ENCODE results near the gene NCOA7.
"Not testable (repeated sequence)": the region's sequence is repeated elsewhere in the genome, so short reads cannot be mapped to it uniquely, and the experiment has no call there.

Gene NCOA7

DNA sequence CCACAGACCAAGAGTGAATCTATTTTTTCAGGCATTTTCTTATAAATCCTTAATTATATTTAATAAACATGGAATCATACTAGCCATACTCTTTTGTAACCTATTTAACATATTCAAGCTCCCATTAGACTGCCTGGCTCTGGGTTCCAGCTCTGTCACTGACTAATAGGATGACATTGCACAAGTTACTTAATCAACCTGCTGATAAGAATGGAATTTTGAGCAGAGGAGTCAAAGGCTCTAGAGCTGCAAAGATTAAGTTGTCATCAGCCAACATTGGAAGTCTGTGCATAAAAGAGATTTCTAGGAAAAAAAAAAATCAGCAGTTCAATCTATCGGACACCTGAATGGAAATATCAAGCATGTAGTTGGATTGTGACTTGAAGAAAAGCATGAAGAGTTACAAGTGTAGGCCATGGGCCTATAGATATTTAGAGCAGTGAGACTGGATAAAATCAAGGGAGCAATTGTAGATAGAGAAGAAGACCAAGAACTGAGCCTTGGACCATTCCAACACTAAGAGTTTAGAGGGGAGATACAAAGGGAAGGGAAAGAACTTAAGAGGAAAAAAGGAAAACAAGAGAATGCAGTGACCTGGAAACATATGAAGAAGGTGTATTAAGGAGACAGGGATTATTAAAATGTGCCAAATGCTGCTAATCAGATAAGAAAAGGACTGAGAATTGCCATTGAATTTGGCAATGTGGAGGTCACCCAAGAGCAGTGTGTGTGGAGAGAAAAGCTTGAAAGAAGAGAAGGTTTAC is 154.8 kb downstream of the NCOA7 start:
- DNase-seq (ENCODE audit: low read depth in 2 of 2), result no peak

DNA sequence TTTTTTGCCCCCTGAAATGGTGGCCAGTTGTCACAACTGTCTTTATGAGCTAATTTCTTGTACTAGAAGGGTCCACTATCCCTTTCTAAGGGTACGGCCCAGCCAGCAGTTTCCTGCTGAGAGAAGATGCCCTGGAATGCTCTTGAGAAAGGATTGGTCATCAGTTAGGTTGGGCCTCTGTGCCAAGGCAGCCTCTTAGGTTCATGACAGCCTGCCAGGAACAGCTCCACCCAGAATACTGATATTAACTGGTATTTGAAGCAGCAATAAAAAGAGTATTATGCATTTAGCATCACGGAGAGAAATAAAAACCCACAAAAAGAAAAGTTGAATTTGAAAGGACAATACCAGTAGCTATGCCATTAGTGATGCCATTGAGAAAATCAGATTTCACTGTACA is 156.9 kb downstream of the NCOA7 start:
- DNase-seq (ENCODE audit: low read depth in 2 of 2), result no peak

DNA sequence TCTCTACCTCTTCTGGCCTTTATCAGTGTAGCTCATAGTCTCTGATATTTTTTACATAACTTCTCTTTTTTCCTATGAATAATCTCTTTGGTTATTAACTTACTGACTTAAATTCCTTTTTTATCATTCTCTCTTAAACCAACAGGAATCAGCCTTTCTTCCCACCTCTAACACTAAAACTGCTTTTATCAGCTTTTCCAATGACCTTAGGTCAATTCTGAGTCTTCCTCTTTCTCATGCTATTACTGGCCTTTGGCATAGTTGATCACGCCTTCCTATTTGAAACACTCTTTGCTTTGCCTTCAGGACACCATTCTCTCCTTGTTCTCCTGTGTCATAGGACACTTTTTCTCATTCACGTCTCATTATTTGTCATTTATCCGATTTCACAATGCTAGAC is 157.7 kb downstream of the NCOA7 start:
- DNase-seq (ENCODE audit: low read depth in 2 of 2), result no peak

DNA sequence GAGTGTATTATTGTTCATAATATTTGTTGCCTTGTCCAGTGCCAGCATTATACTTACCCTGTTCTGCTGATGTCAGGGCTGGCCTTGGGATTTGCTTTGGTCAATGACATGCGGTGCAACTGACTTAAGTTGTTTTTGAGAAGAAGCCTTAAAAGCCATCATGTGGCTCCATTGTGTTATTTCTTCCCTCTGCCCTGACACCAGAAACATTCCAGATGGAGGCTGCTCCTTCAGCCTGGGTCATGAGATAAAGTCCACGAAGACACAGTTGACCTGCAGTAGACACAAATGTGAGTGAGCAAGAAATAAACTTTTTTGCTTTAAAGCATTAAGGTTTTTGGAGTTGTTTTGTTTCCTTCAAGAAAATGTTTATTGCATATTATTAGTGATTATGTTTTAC is 158.3 kb downstream of the NCOA7 start:
- DNase-seq (ENCODE audit: low read depth in 2 of 2), result no peak

DNA sequence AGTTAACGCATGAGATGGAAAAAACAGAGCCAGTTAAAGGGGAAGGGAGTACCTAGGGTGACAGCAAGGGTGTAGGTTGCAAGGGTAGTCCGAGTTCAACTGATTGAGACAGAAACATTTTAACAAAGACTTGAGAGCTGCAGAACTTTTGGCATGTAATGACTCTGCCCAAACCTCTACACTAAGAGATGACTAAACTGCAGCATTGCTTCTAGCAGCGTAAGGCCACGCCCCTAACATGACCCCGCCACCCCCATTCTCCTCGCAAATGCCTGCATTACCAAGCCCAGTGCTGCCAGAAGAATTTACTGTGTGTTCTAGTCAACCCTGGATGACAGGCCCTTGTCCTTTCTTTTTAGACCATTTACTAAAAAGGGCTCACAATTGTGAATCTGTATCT is 159.5 kb downstream of the NCOA7 start:
- no peak for DNase-seq (ENCODE audit: low read depth in 2 of 2)

DNA sequence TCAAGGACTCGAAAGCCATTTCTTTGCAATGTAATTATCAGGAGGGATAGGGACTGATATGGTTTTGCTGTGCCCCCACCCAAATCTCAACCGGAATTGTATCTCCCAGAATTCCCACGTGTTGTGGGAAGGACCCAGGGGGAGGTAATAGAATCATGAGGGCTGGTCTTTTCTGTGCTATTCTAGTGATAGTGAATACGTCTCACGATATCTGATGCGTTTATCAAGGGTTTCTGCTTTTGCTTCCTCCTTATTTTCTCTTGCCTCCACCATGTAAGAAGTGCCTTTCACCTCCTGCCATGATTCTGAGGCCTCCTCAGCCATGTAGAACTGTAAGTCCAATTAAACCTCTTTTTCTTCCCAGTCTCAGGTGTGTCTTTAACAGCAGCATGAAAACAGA is 160.0 kb downstream of the NCOA7 start:
- not testable (repeated sequence) for DNase-seq (ENCODE audit: low read depth in 2 of 2)

DNA sequence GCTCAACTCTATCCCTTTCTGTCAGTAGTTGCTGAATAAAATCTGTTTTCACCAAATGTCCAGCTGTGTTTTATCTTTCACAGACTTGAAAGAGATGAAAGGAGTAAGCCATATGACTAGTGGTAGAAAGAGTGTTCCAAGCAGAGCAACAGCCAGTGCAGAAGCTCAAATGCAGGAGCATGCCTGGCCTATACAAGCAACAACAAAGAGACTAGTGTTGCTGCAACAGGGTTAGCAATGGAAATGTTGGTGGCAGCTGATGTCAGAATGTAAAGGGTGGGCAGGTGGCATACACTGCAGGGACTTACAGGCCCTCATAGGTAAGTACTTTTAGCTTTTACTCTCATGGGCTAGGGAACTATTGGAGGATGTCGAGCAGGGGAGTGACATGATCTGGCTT is 160.6 kb downstream of the NCOA7 start:
- DNase-seq (ENCODE audit: low read depth in 2 of 2), result no peak

DNA sequence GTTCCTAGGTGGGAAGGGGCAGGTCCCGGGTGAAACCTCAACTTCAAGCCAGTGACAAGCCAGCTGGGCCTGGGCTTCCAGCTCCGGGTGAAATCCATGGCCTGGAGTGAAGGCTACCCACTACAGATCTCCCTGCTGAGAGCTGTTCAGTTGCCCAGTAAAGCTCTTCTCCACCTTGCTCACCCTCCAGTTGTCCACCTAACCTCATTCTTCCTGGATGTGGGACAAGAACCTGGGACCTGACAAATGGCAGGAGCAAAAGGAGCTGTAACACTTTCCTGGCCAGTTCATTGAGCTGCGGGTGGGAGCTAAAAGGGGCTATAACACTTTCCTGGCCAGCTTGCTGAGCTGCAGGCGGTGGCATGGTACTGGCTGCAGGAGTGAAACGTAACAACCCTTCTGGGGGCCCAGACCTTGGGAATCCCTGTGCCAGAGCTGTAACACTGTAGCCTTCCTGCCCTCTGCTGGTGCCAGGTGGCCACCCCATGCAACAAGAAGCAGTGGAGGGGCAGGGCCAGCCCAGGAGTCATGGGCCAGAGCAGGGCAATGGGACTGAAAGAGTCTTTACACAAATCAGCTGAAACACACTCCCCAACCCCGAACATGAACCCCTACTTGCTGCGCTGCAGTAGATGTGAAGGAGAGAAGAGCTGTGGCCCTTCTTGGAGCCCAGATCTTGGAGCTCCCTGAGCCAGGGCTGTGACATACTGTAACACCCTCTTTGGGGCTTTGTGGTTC is 162.2 kb downstream of the NCOA7 start:
- DNase-seq (ENCODE audit: low read depth in 2 of 2), result peak in 1 of 2 experiments; percentile 4

DNA sequence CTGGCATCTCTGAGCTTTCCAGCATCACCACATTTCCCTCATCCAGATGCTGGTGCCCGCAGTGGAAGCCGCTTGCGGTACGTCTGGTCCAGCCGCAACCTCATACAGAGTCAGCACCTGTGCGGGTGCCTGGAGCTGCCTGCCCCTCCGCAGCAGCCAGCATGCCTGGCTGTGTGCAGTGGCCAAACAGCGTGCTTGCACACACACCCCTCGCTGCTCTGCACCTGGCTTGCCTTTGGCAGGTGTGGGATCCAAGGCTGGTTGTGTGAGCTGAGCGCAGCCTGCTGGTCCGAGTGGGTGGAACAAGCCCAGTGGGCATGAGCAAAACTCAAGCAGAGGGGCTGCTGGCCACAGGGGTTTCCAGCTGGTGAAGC is 162.7 kb downstream of the NCOA7 start:
- no peak for DNase-seq (ENCODE audit: low read depth in 2 of 2)

DNA sequence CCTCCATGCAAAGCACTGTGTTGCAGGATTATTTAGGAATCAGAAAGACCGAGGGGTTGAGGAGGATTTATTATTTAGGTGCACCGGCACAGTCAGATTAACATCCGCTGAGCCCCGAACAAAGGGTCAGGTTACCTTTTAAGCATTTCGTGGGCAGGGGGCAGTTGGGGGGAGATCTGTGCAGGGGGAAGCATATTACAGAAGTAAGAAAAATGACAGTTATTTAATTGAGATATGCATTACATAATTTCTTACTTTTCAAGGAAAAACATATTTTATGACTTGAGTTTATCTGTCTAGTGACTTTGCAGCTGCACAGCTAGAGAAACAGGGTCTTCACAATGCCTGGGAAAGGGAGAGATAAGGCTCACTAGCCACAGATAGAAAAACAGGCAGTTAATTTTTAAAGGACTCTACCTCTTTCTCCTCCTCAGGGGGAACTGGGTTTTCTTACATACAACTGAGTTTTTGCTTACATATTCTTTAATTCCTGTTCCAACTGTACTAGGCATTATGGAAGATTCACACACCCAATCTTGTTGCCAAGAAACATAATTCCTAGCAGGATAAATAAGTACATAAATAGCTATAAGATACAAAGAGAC is 164.1 kb downstream of the NCOA7 start:
- DNase-seq (ENCODE audit: low read depth in 2 of 2), result no peak

DNA sequence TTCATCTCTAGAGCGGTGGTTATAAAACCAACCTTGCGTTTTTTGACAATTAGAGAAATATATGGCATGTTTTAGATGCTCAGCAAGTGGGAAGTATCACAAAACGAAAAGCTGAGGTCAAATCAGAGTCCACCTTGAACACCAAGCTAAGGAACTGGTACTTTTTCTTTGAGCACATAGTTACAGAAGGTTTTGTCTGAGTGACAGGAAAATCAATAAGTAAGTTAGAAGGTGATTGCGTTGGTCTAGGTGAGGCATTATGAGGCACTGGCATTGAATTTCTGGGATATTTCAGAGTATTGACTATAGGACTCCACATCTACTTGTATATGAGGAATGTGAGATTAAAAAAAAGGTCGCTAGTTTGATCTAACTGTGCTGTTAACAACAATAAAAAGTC is 165.2 kb downstream of the NCOA7 start:
- DNase-seq (ENCODE audit: low read depth in 2 of 2), result no peak

DNA sequence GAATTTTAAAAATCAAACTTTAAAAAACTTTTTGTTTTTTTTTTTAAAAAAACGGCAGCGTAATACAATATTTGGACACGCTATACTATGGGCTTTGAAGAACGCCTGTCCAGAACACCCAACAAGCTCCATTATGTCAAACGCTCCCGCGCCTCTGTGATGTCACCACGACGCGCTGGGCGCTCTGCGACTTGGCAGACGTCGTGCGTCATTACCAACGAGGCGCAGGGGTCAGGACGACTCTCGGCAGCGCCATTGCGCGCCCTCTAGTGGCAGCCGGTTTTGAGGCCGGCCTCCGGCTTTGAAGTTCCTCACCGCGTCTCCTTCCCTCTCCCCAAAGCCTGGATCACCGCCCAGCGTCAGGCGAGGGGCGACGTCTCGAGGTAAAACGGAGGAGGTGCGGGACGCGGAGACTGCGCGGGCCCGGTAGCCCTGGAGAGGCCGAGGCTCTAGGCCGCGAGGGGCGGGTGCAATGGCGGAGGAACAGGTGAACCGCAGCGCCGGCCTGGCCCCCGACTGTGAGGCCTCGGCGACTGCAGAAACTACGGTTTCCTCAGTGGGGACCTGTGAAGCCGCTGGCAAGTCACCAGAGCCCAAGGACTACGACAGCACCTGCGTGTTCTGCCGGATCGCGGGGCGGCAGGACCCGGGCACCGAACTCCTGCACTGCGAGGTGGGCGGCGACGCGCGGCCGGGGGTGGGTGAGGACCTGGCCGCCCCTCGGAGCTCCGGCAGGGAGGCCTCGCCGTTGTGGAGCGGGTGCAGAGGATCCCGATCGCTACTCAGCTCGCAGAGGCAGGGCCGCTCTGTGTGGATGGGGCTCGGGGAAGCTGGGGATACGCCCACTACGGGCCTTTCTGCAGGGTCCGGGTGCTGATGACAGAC is 166.0 kb downstream of the NCOA7 start, which contains the start of gene HINT3:
HINT3 (plus strand) TSS at position 265 of the 885 bp plus-strand sequence; CDS start at position 473, 208 bp downstream.
- peak; percentile 96 to 99 for DNase-seq (ENCODE audit: low read depth in 2 of 2)

DNA sequence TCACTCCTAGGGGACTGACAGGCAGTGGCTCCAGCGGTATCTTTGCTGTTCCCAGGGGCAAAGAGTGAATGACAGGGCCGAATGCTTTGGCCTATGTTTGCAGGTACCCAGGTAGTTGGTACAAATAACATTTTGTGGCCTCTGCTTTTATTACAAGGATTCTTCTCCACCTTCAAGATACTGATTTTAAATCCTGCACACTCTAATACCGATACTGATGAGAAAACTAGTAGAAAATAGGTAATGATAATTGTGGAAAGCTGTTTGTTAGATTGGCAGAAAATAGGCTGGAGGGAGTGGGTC is 166.6 kb downstream of the NCOA7 start:
- DNase-seq (ENCODE audit: low read depth in 2 of 2), result no peak

DNA sequence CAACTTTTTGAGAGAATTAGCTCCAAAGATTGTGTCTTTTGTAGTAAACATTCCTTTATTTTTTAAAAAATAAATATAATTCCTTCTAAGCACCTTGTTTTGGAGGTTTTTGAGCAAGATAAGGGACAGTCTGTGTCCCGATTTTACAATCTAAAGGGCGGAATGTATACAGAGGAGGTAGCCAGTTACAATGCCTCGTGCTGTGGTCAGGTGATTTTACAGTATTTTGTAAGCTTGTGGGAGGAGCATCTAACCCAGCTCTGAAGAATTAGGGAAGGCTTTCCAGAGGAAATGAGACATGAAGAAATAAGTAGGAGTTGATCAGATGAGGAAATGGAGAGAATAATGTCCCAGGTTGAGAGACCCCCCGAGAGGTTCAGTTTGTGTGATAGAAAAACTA is 167.1 kb downstream of the NCOA7 start:
- no peak for DNase-seq (ENCODE audit: low read depth in 2 of 2)

DNA sequence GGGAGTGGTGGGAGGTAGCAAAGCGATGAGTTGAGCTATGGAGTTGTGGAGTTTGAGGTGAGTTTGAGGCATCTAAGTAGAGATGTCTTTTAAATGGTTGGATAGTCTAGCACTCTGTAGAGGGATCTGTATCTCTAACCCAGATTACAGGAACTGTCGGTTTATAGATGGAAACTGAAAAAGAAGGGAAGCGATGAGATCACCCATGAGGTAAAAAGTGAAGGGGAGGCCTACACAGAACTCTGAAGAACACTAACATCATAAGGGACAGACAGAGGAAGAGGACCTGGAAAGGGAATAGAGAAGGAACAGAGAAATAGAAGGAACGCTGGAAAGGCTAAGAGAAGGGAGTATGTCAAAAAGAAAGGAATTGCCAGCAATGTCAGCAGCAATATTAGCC is 168.3 kb downstream of the NCOA7 start:
- no peak for DNase-seq (ENCODE audit: low read depth in 2 of 2)

DNA sequence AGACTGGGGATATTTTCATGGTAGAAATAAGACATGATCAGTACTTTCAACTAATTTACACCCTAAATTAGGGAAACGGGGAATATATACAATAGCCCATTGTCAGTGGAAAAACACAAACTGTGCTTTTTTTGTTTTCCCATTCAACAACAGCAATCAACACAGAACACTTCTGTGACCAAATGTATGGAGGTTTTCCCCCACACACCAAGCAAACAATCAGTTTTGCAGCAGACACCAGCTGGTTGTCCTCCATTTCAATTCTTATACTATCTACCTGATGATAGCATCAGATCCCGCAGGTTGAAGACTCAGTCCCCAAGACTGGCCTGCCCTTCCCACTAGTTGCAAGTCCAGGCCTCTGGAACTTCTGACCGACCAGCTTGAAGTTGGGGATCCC is 170.4 kb downstream of the NCOA7 start:
- DNase-seq (ENCODE audit: low read depth in 2 of 2), result no peak

DNA sequence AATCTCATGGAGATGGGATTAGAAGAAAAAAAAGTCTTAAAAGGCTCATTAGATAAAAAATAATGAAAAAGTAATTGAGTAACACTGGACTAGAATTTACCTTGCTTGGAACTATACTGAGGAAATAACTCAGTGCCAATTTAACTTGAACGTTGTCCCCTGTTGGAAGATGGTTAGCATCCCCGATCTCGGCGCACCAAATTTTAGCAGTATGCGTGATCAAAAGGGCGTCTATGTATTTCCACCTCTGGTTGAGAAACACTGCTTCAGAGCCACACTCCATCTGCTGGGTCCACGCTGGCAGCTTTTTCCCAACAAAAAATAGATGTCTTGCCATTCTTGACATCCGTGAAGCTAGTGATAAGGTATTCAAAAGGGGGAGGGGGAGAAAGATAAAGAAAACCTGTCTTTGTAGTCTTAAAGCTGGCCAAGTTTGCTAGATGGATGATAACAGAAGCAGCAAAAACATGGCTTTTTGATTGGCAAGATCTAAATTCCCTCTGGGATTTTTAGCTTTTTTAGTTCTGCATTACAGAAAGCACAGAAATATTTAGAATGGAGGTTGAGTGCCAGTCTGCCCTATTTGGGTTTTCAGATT is 172.2 kb downstream of the NCOA7 start:
- no peak for DNase-seq (ENCODE audit: low read depth in 2 of 2)

DNA sequence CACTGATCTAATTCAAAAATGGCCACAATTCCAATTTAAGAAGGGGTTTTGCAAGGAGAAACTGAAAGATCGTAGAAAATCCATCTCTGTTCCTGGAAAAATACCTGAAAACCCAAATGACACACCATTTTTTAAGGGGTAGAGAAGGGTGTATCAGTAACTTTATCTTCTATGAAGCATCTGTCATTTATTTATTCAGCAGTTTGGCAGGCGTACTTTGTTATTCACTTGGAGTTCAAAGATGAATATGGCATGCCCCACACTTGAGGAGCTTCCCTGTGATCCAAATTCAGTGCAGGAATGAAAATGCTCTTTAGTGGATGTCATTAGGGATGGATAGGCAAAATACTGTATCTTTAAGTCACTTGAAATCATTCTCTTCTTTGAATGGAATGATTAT is 173.1 kb downstream of the NCOA7 start:
- no peak for DNase-seq (ENCODE audit: low read depth in 2 of 2)

DNA sequence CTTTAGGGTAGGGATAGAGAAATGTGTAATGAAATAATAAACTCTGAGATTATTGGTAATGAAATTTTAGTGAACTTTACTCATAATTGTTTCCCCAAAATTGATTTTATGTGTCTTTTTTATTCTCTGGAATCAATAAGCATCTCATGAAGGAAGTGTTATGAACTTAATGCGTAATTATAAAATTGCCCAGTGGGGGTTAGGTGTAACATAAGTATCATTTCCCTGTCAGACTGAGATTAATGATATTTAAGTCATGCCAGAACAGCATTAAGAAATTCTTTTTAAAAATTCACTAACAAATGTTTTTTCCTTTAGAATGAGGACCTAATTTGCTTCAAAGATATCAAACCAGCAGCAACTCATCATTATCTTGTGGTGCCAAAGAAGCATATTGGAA is 175.8 kb downstream of the NCOA7 start:
- DNase-seq (ENCODE audit: low read depth in 2 of 2), result no peak

DNA sequence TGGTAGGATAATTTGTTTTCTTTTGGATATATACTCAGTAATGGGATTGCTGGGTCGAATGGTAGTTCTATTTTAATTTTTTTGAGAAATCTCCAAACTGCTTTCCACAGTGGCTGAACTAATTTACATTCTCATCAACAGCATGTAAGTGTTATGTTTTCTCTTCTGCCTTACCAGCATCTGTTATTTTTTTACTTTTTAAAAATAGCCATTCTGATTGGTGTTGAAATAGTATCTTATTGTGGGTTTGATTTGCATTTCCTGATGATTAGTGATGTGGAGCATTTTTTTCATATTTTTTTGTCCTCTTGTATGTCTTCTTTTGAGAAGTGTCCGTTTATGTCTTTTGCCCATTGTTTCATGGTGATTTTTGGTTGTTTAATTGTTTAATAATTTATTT is 177.7 kb downstream of the NCOA7 start:
- no peak for DNase-seq (ENCODE audit: low read depth in 2 of 2)

DNA sequence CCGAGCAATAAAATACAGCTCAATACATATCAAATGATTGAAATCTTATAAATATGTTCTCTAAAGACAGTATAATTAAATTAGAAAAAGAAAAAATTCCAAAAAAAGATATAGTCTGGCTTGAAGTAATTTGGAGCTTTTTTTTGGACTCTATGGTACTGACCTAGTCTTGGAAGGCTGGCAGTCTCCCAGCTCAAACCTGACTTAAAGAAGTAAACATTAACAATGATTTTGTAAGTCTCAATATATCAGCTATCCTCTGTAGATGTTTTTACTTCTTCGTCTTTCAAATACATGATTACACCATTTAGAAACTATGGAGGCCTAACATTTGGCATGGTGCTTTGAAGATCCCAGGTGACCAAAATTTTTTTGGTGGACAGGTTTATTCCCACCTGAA is 180.0 kb downstream of the NCOA7 start:
- DNase-seq (ENCODE audit: low read depth in 2 of 2), result no peak

DNA sequence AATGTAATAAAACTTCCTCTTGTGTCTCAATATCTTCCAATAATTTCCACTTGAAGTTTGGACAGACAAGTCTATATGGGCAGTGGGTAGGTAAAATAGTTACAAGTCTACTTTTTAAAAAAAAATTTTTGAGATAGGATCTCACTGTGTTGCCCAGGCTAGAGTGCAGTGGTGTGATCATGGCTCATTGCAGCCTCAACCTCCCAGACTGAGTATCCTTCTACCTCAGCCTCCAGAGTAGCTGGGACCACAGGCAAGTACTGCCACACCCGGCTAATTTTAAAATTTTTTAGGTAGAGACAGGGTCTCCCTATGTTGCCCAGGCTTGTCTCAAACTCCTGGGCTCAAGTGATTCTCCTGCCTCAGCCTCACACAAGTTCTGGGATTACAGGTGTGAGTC is 181.7 kb downstream of the NCOA7 start:
- not testable (repeated sequence) for DNase-seq (ENCODE audit: low read depth in 2 of 2)
